Fibroblast of lung (primary cell): ENCODE results near the gene CBX8. TPM values are rescaled to one million over a fixed set of nuclear protein-coding genes. Genes with fewer than 3 reads are reported as not detected.

ENCODE experiments used
- DNase-seq, 2 donors: peaks; one replicate each; pipeline versions ENCODE4 v3.0.0 to v3.0.0-alpha.2; 2010; ENCODE audit warnings: low read depth in 2 of 2
- H2AFZ ChIP-seq: 2 replicates; pipeline ENCODE4 v1.5.1; 2012; ENCODE audit warnings: low read length, control low read depth, inconsistent platforms
- H3K27ac ChIP-seq: 2 replicates; pipeline ENCODE4 v1.5.1; 2011; ENCODE audit warnings: low read length, control low read depth; ENCODE audit not compliant: insufficient read depth
- H3K27me3 ChIP-seq: 2 replicates; pipeline ENCODE4 v1.5.1; 2011; ENCODE audit warnings: mild to moderate bottlenecking, low read length; ENCODE audit not compliant: control insufficient read depth, insufficient read depth
- H3K36me3 ChIP-seq: 2 replicates; pipeline ENCODE4 v1.5.1; 2011; ENCODE audit warnings: low read length; ENCODE audit not compliant: control insufficient read depth, insufficient read depth
- H3K4me1 ChIP-seq: 2 replicates; pipeline ENCODE4 v1.5.1; 2011; ENCODE audit warnings: low read length; ENCODE audit not compliant: control insufficient read depth, insufficient read depth; ENCODE audit errors: extremely low read depth
- H3K4me2 ChIP-seq: 2 replicates; pipeline ENCODE4 v1.5.1; 2011; ENCODE audit warnings: low read length, control low read depth; ENCODE audit not compliant: insufficient read depth; ENCODE audit errors: extremely low read depth
- H3K4me3 ChIP-seq, 4 experiments: fragments of 200-600 bp in 1 of 4; sonication (generic) in 1 of 4; replicated peaks in 1 of 4; 2 replicates each; pipeline ENCODE4 v1.5.1; 2011 to 2016; ENCODE audit warnings: low read length in 4 of 4, low read depth in 3 of 4, mild to moderate bottlenecking in 3 of 4, control low read depth in 2 of 4, inconsistent platforms in 1 of 4, mixed read lengths in 1 of 4; ENCODE audit not compliant: insufficient read depth in 1 of 4; ENCODE audit errors: control extremely low read depth in 1 of 4
- H3K79me2 ChIP-seq: 2 replicates; pipeline ENCODE4 v1.5.1; 2012; ENCODE audit warnings: mild to moderate bottlenecking, low read length, inconsistent platforms; ENCODE audit not compliant: control insufficient read depth, insufficient read depth
- H3K9ac ChIP-seq: 2 replicates; pipeline ENCODE4 v1.5.1; 2011; ENCODE audit warnings: mild to moderate bottlenecking, low read length, control low read depth; ENCODE audit not compliant: insufficient read depth
- H3K9me3 ChIP-seq: 2 replicates; pipeline ENCODE4 v1.5.1; 2012; ENCODE audit warnings: low read depth, low read length; ENCODE audit not compliant: control insufficient read depth, insufficient read depth
- H4K20me1 ChIP-seq: 2 replicates; pipeline ENCODE4 v1.5.1; 2011; ENCODE audit warnings: low read length; ENCODE audit not compliant: control insufficient read depth, insufficient read depth; ENCODE audit errors: extremely low read depth
- CTCF ChIP-seq, 2 donors: IDR thresholded peaks in 1 of 2; conservative IDR thresholded peaks in 1 of 2; 1 replicate in 1 of 2; 2 replicates in 1 of 2; pipeline ENCODE4 v1.5.1; 2011 to 2012; ENCODE audit warnings: low read length in 2 of 2, control low read depth in 1 of 2, inconsistent platforms in 1 of 2, low read depth in 1 of 2, mild to moderate bottlenecking in 1 of 2
- EZH2 ChIP-seq: IDR thresholded peaks from 2 replicates; pipeline ENCODE4 v1.5.1; 2012; ENCODE audit warnings: low read length, control low read depth, mild to moderate bottlenecking; ENCODE audit errors: missing control alignments
- polyA plus RNA-seq, 2 donors: library from polyadenylated mRNA; depleted of rRNA in 1 of 2; stranded (reverse) in 1 of 2; unstranded in 1 of 2; fragments of >200 nt; gene quantifications; 2 replicates each; pipeline ENCODE4 v1.2.1, GENCODE V29; 2011 to 2012; ENCODE audit warnings: missing spikeins in 1 of 2
- total RNA-seq: library from RNA; depleted of rRNA; stranded (reverse); fragments of >200 nt; gene quantifications from 2 replicates; pipeline ENCODE4 v1.2.1, GENCODE V29; 2014

CBX8 gene
- total and polyA plus RNA-seq, 2 donors (not counting 1 experiment from before 2014, with no cell fraction given) = 0.19 to 4.0 TPM

- Histone ChIP-seq H3K79me2 (no peaks in the 10 kb centered on the region), H3K4me3 (no peak overlapping the region), H3K9ac (no peak overlapping the region), H2AFZ (no peak overlapping the region), H4K20me1 (no peaks in the 10 kb centered on the region), H3K9me3 (no peaks in the 10 kb centered on the region), H3K27ac (no peak overlapping the region), H3K36me3 (no peaks in the 10 kb centered on the region), H3K4me1 (no peaks in the 10 kb centered on the region), H3K4me2 (no peak overlapping the region), H3K27me3 (peaks cover 2% of the 10 kb centered on the region)
- DNase-seq = no peak
- no peak for TF ChIP-seq EZH2
- TF ChIP-seq CTCF (conservative IDR thresholded peaks at IDR 0.05 in 1 of 2, IDR thresholded peaks at IDR 0.05 in 1 of 2; ENCODE audit: low read depth in 1 of 2, low read length in 2 of 2) = no peak
Observed at GRCh38 chr17:79754370-79754769, 42.5 kb downstream of the CBX8 start.

GRCh38 chr17:79752175-79752574 lies 44.7 kb downstream of the CBX8 start:
- Histone ChIP-seq H3K79me2 (no peaks in the 10 kb centered on the region), H3K36me3 (no peaks in the 10 kb centered on the region), H3K27ac (no peak overlapping the region), H3K4me1 (no peaks in the 10 kb centered on the region), H2AFZ (no peak overlapping the region), H4K20me1 (no peaks in the 10 kb centered on the region), H3K9ac (no peak overlapping the region), H3K27me3 (peaks cover 17% of the 10 kb centered on the region), H3K9me3 (no peaks in the 10 kb centered on the region), H3K4me2 (no peak overlapping the region), H3K4me3 (no peak overlapping the region)
- TF ChIP-seq EZH2 = no peak
- TF ChIP-seq CTCF (conservative IDR thresholded peaks at IDR 0.05 in 1 of 2, IDR thresholded peaks at IDR 0.05 in 1 of 2; ENCODE audit: low read depth in 1 of 2, low read length in 2 of 2) = no peak
- no peak for DNase-seq

- Histone ChIP-seq H3K9ac (no peak overlapping the region), H3K9me3 (no peaks in the 10 kb centered on the region), H3K79me2 (no peaks in the 10 kb centered on the region), H3K4me1 (no peaks in the 10 kb centered on the region), H3K27me3 (peaks cover 28% of the 10 kb centered on the region), H3K4me3 (no peak overlapping the region), H3K4me2 (no peak overlapping the region), H4K20me1 (no peaks in the 10 kb centered on the region), H3K36me3 (no peaks in the 10 kb centered on the region), H3K27ac (no peak overlapping the region), H2AFZ (no peak overlapping the region)
- DNase-seq = no peak
- no peak for TF ChIP-seq CTCF (conservative IDR thresholded peaks at IDR 0.05 in 1 of 2, IDR thresholded peaks at IDR 0.05 in 1 of 2; ENCODE audit: low read depth in 1 of 2, low read length in 2 of 2)
- no peak for TF ChIP-seq EZH2
Observed at GRCh38 chr17:79750650-79751545, 46.0 kb downstream of the CBX8 start.
